B cell (primary cell): ENCODE measurements around the gene RCAN3. TPM values are rescaled to one million over a fixed set of nuclear protein-coding genes. Genes with fewer than 3 reads are reported as not detected.

ENCODE experiments used
- ATAC-seq: fragments of 200-7000 bp; cut with Tn5 transposase; one replicate; pipeline ENCODE4 v1.10.0; 2021; ENCODE audit warnings: low read depth, mild to moderate bottlenecking, moderate number of reproducible peaks, moderate library complexity
- CTCF ChIA-PET: fragments of 350-600 bp; sonication (Branson Sonifier 250); formaldehyde crosslinking; loops from one replicate; lab custom pipeline; 2021; ENCODE audit warnings: antibody characterized with exemption, inconsistent platforms; lab: Charles Lee
- POLR2A ChIA-PET: fragments of 350-600 bp; sonication (Branson Sonifier 250); formaldehyde crosslinking; loops from one replicate; lab custom pipeline; 2021; ENCODE audit warnings: antibody characterized with exemption; lab: Charles Lee
- DNase-seq: peaks from one replicate; pipeline ENCODE4 v3.0.0; 2013
- H2AFZ ChIP-seq: 2 replicates; pipeline ENCODE4 v1.6.1; 2012; ENCODE audit warnings: mild to moderate bottlenecking, low read depth, low read length; ENCODE audit not compliant: insufficient read depth, poor library complexity, severe bottlenecking
- H3K27ac ChIP-seq, 2 donors: 1 replicate in 1 of 2; 2 replicates in 1 of 2; pipeline ENCODE4 v1.5.1; 2012 to 2013; ENCODE audit warnings: low read length in 2 of 2, mild to moderate bottlenecking in 2 of 2, moderate library complexity in 1 of 2
- H3K27me3 ChIP-seq, 4 experiments: fragments of 200-600 bp in 1 of 4; sonication (generic) in 1 of 4; replicated peaks in 1 of 4; 1 replicate in 2 of 4; 2 replicates in 2 of 4; pipeline versions ENCODE4 v1.6.1 to v1.7.0; 2013 to 2016; ENCODE audit warnings: low read length in 3 of 4, mild to moderate bottlenecking in 2 of 4, mixed read lengths in 1 of 4, moderate library complexity in 1 of 4; ENCODE audit not compliant: insufficient read depth in 4 of 4, control insufficient read depth in 3 of 4; ENCODE audit errors: control extremely low read depth in 1 of 4
- H3K36me3 ChIP-seq, 2 experiments: replicated peaks in 1 of 2; 1 replicate in 1 of 2; 2 replicates in 1 of 2; pipeline versions ENCODE4 v1.6.1 to v1.7.1; 2013; ENCODE audit warnings: low read length in 1 of 2; ENCODE audit not compliant: insufficient read depth in 2 of 2, control insufficient read depth in 1 of 2; ENCODE audit errors: control extremely low read depth in 1 of 2, extremely low read depth in 1 of 2
- H3K4me1 ChIP-seq, 2 donors: fragments of 200-600 bp in 1 of 2; sonication (generic) in 1 of 2; 1 replicate in 1 of 2; 2 replicates in 1 of 2; pipeline versions ENCODE4 v1.5.1 to v1.6.1; 2013 to 2017; ENCODE audit warnings: low read length in 2 of 2; ENCODE audit not compliant: control insufficient read depth in 2 of 2, insufficient read depth in 2 of 2
- H3K4me2 ChIP-seq: replicated peaks from 2 replicates; pipeline ENCODE3; 2012; ENCODE audit warnings: mild to moderate bottlenecking, low read depth, low read length; ENCODE audit not compliant: poor library complexity, severe bottlenecking
- H3K4me3 ChIP-seq, 5 experiments: fragments of 200-600 bp in 1 of 5; sonication (generic) in 1 of 5; 1 replicate in 3 of 5; 2 replicates in 2 of 5; pipeline versions ENCODE4 v1.5.1 to v1.7.0; 2011 to 2016; ENCODE audit warnings: low read length in 4 of 5, mild to moderate bottlenecking in 4 of 5, low read depth in 2 of 5, control low read depth in 1 of 5, moderate library complexity in 1 of 5; ENCODE audit not compliant: insufficient read depth in 1 of 5; ENCODE audit errors: control extremely low read depth in 1 of 5, extremely low read depth in 1 of 5
- H3K79me2 ChIP-seq: fragments of 200-600 bp; sonication (generic); one replicate; pipeline ENCODE4 v1.6.0; 2016; ENCODE audit warnings: low read length; ENCODE audit not compliant: control insufficient read depth, insufficient read depth
- H3K9ac ChIP-seq: fragments of 200-600 bp; sonication (generic); 2 replicates; pipeline ENCODE4 v1.6.1; 2017; ENCODE audit warnings: mild to moderate bottlenecking, low read length, moderate library complexity
- H3K9me3 ChIP-seq, 3 donors: one replicate each; pipeline versions ENCODE4 v1.6.1 to v1.7.1; 2013; ENCODE audit warnings: low read length in 2 of 3; ENCODE audit not compliant: control insufficient read depth in 2 of 3, insufficient read depth in 1 of 3; ENCODE audit errors: control extremely low read depth in 1 of 3
- H4K20me1 ChIP-seq: 2 replicates; pipeline ENCODE4 v1.6.0; 2012; ENCODE audit warnings: mild to moderate bottlenecking, low read length; ENCODE audit not compliant: insufficient read depth, control insufficient read depth, poor library complexity, severe bottlenecking
- H3K27ac Mint-ChIP-seq: one replicate; pipeline ENCODE4 v1.8.0; 2021; ENCODE audit warnings: mixed read lengths
- H3K27me3 Mint-ChIP-seq: one replicate; pipeline ENCODE4 v1.8.0; 2021; ENCODE audit warnings: mixed read lengths
- H3K4me1 Mint-ChIP-seq: one replicate; pipeline ENCODE4 v1.8.0; 2021; ENCODE audit warnings: mixed read lengths
- H3K4me3 Mint-ChIP-seq: one replicate; pipeline ENCODE4 v1.8.0; 2021; ENCODE audit warnings: mixed read lengths
- H3K9me3 Mint-ChIP-seq: one replicate; pipeline ENCODE4 v1.8.0; 2022; ENCODE audit warnings: mixed read lengths; ENCODE audit not compliant: insufficient read depth
- EZH2 ChIP-seq: IDR thresholded peaks from 2 replicates; pipeline ENCODE4 v1.6.1; 2012; ENCODE audit warnings: borderline replicate concordance, low read depth, mild to moderate bottlenecking, moderate library complexity, low read length; ENCODE audit not compliant: insufficient read depth, poor library complexity, severe bottlenecking
- WGBS: methylation state at CpG from one replicate; pipeline ENCODE4 v1.1.5; 2013; ENCODE audit warnings: missing lambda C conversion rate; ENCODE audit not compliant: insufficient coverage; 5-methylcytosine and 5-hydroxymethylcytosine counted together
- intact Hi-C: fragments of 100-400 bp; cut with micrococcal nuclease; formaldehyde crosslinking; loops from one replicate; pipeline ENCODE4 v1.10.0; 2022
- polyA plus RNA-seq: library from polyadenylated mRNA; depleted of rRNA; stranded (reverse); fragments of >200 nt; gene quantifications from 2 replicates; pipeline ENCODE4 v1.2.3, GENCODE V29; 2012
- total RNA-seq, 2 donors: library from RNA; stranded (reverse); fragments of 120-200 nt in 1 of 2; gene quantifications; 1 replicate in 1 of 2; 2 replicates in 1 of 2; pipeline versions ENCODE4 v1.2.3 to v1.2.4, GENCODE V29; 2013 to 2022
- TF ChIP-seq, protein P1 (sequence below): fragments of 200-600 bp; IDR thresholded peaks from one replicate; pipeline ENCODE4 v1.8.0; 2022; ENCODE audit warnings: antibody characterized with exemption, mild to moderate bottlenecking

RCAN3 gene
- total and polyA plus RNA-seq, 2 donors (not counting 1 experiment from before 2014, with no cell fraction given) = 19.3 to 37.3 TPM

- H3K4me2 ChIP-seq = no peak overlapping the region
- H3K4me1 ChIP-seq = peaks cover 5 to 7% of the 10 kb centered on the region in 2 donors
- ChIA-PET POLR2A (no interaction called here), CTCF (no interaction called here)
- intact Hi-C loops = no loop called here
- H2AFZ ChIP-seq = no peak overlapping the region
- DNase-seq (peak; percentile 26), ATAC-seq (no peak)
- no peak overlapping the region for H3K4me3 Mint-ChIP-seq
- H3K9me3 Mint-ChIP-seq = no peaks in the 10 kb centered on the region
- no peak overlapping the region for H3K9ac ChIP-seq
- H3K27ac Mint-ChIP-seq = no peak overlapping the region
- peaks cover 0 to 6% (median 0%) of the 10 kb centered on the region in 3 donors for H3K9me3 ChIP-seq
- H3K27ac ChIP-seq = no peak overlapping the region
- no peaks in the 10 kb centered on the region for H3K27me3 Mint-ChIP-seq
- H3K4me3 ChIP-seq = no peak overlapping the region
- TF ChIP-seq, protein P1, sequence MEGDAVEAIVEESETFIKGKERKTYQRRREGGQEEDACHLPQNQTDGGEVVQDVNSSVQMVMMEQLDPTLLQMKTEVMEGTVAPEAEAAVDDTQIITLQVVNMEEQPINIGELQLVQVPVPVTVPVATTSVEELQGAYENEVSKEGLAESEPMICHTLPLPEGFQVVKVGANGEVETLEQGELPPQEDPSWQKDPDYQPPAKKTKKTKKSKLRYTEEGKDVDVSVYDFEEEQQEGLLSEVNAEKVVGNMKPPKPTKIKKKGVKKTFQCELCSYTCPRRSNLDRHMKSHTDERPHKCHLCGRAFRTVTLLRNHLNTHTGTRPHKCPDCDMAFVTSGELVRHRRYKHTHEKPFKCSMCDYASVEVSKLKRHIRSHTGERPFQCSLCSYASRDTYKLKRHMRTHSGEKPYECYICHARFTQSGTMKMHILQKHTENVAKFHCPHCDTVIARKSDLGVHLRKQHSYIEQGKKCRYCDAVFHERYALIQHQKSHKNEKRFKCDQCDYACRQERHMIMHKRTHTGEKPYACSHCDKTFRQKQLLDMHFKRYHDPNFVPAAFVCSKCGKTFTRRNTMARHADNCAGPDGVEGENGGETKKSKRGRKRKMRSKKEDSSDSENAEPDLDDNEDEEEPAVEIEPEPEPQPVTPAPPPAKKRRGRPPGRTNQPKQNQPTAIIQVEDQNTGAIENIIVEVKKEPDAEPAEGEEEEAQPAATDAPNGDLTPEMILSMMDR = no peak
- no peak for TF ChIP-seq EZH2
- no peaks in the 10 kb centered on the region for H3K79me2 ChIP-seq
- H3K36me3 ChIP-seq = peaks cover 0 to 50% of the 10 kb centered on the region in 2 experiments
- no peaks in the 10 kb centered on the region for H3K27me3 ChIP-seq
- peaks cover 7% of the 10 kb centered on the region for H3K4me1 Mint-ChIP-seq
- H4K20me1 ChIP-seq = no peaks in the 10 kb centered on the region
- WGBS = no CpG with 5 or more reads among the region's 2 CpGs
Measured at GRCh38 chr1:24465638-24466037, 37.0 kb upstream of the RCAN3 start.

DNA sequence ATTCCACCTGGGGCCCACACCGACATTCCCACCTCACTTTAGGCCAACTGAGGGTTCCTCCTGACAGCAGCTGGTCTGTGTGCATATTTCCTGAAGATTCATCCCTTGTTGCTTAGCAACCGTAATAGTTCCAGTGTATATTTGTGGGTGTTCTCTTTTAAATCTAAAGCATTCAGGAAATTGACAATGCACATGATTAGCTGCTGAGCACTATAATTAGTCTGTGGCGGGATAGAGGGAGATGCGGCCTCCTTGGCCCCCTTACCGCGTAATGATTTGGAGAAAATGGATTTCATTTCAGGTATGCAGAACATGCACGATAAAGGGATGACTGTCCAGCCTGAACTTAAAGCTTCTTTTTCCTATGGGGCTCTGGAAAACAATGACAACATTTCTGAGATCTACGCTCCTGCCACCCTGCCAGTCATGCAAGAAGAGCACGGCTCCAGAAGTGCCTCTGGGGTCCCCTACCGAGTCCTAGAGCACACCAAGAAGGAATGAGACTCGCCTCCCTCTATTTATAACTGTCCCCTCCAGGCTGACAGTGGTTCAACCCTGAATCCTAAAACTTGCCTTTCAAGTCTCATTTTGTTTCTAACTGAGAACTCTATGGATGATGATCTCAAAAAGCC lies 33.8 kb upstream of the RCAN3 start:
- Histone ChIP-seq H3K36me3 (peaks cover 0 to 40% of the 10 kb centered on the region in 2 experiments), H3K27me3 (no peaks in the 10 kb centered on the region), H3K4me2 (no peak overlapping the region), H3K9ac (no peak overlapping the region), H4K20me1 (no peaks in the 10 kb centered on the region), H3K4me1 (peaks cover 5 to 7% of the 10 kb centered on the region in 2 donors), H2AFZ (no peak overlapping the region), H3K9me3 (no peaks in the 10 kb centered on the region), H3K27ac (no peak overlapping the region), H3K4me3 (no peak overlapping the region), H3K79me2 (no peaks in the 10 kb centered on the region)
- WGBS = 98% methylated on average over 9 of the region's 11 CpGs
- no peak overlapping the region for H3K27ac Mint-ChIP-seq
- no peak overlapping the region for H3K4me3 Mint-ChIP-seq
- intact Hi-C loops = no loop called here
- DNase-seq (no peak), ATAC-seq (no peak)
- TF ChIP-seq, protein P1 = no peak
- TF ChIP-seq EZH2 = no peak
- H3K4me1 Mint-ChIP-seq = peaks cover 7% of the 10 kb centered on the region
- CTCF ChIA-PET = no interaction called here
- no peaks in the 10 kb centered on the region for H3K9me3 Mint-ChIP-seq
- POLR2A ChIA-PET = no interaction called here
- H3K27me3 Mint-ChIP-seq = no peaks in the 10 kb centered on the region
